Mammary epithelial cell (primary cell): ENCODE measurements around the gene HCRTR2.

Experiments used
- CTCF ChIP-seq, 2 donors: IDR thresholded peaks in 1 of 2; conservative IDR thresholded peaks in 1 of 2; 2 replicates each; pipeline ENCODE4 v1.5.1; 2011 to 2012; ENCODE audit warnings: inconsistent platforms in 2 of 2, low read length in 2 of 2, mild to moderate bottlenecking in 2 of 2, control low read depth in 1 of 2, low read depth in 1 of 2; ENCODE audit not compliant: insufficient read depth in 1 of 2; ENCODE audit errors: extremely low read depth in 1 of 2
- EZH2 ChIP-seq: IDR thresholded peaks from 2 replicates; pipeline ENCODE4 v1.6.1; 2012; ENCODE audit warnings: low read length, inconsistent platforms, borderline replicate concordance

- TF ChIP-seq EZH2 (no peak), CTCF (conservative IDR thresholded peaks at IDR 0.05 in 1 of 2, IDR thresholded peaks at IDR 0.05 in 1 of 2; ENCODE audit: extremely low read depth in 1 of 2, insufficient read depth in 1 of 2, low read depth in 1 of 2, low read length in 2 of 2) (no peak)
These were observed 37.8 kb downstream of the HCRTR2 start for GRCh38 chr6:55212156-55212555.
